GM23338 (cell line): ENCODE results near the gene SCAF8. TPM values are rescaled to one million over a fixed set of nuclear protein-coding genes. Genes with fewer than 3 reads are reported as not detected.

ENCODE experiments used
- ATAC-seq: fragments of 200-7000 bp; cut with Tn5 transposase; 3 replicates; pipeline ENCODE4 v1.9.1; 2020
- DNase-seq: peaks from one replicate; pipeline ENCODE4 v3.0.0-alpha.2; 2015; ENCODE audit warnings: low spot score
- H2AFZ ChIP-seq: fragments of 200-600 bp; sonication (generic); 2 replicates; pipeline ENCODE4 v1.8.0; 2016; ENCODE audit warnings: antibody characterized with exemption, mild to moderate bottlenecking, moderate library complexity
- H3F3A ChIP-seq: fragments of 200-600 bp; sonication (generic); replicated peaks from 2 replicates; pipeline ENCODE4 v1.8.0; 2017; ENCODE audit warnings: antibody characterized with exemption, mixed run types, low read depth
- H3K27ac ChIP-seq: fragments of 200-600 bp; sonication (generic); 2 replicates; pipeline ENCODE4 v1.6.1; 2016; ENCODE audit warnings: low read depth
- H3K27me3 ChIP-seq: fragments of 200-600 bp; sonication (generic); 2 replicates; pipeline ENCODE4 v1.8.0; 2016; ENCODE audit warnings: mild to moderate bottlenecking, mixed run types, moderate library complexity; ENCODE audit not compliant: insufficient read depth
- H3K36me3 ChIP-seq: fragments of 200-600 bp; sonication (generic); 2 replicates; pipeline ENCODE4 v1.8.0; 2016; ENCODE audit warnings: mild to moderate bottlenecking; ENCODE audit not compliant: insufficient read depth
- H3K4me1 ChIP-seq: fragments of 200-600 bp; sonication (generic); 2 replicates; pipeline ENCODE4 v1.8.0; 2016; ENCODE audit warnings: mild to moderate bottlenecking, moderate library complexity; ENCODE audit not compliant: insufficient read depth
- H3K4me2 ChIP-seq: fragments of 200-600 bp; sonication (generic); 2 replicates; pipeline ENCODE4 v1.7.1; 2017; ENCODE audit warnings: mixed run types
- H3K4me3 ChIP-seq: fragments of 200-600 bp; sonication (generic); 2 replicates; pipeline ENCODE4 v1.6.1; 2016; ENCODE audit warnings: mixed run types
- H3K79me2 ChIP-seq: fragments of 200-600 bp; sonication (generic); replicated peaks from 2 replicates; pipeline ENCODE4 v1.8.0; 2017; ENCODE audit warnings: mild to moderate bottlenecking; ENCODE audit not compliant: insufficient read depth
- H3K9me2 ChIP-seq: fragments of 200-600 bp; sonication (generic); 2 replicates; pipeline ENCODE4 v1.8.0; 2017; ENCODE audit not compliant: insufficient read depth
- H4K20me1 ChIP-seq: fragments of 200-600 bp; sonication (generic); replicated peaks from 2 replicates; pipeline ENCODE4 v1.8.0; 2017; ENCODE audit warnings: mild to moderate bottlenecking; ENCODE audit not compliant: insufficient read depth
- H3K27ac Mint-ChIP-seq: 2 replicates; pipeline ENCODE4 v1.8.0; 2020; ENCODE audit warnings: inconsistent platforms, mild to moderate bottlenecking, moderate library complexity, mixed read lengths
- H3K27me3 Mint-ChIP-seq: 3 replicates; pipeline ENCODE4 v1.8.0; 2022; ENCODE audit warnings: low read depth, mild to moderate bottlenecking, moderate library complexity, mixed read lengths, inconsistent platforms; ENCODE audit not compliant: insufficient read depth, poor library complexity
- H3K36me3 Mint-ChIP-seq: 3 replicates; pipeline ENCODE4 v1.8.0; 2021; ENCODE audit warnings: low read depth, mild to moderate bottlenecking, inconsistent platforms, moderate library complexity, mixed read lengths
- H3K4me1 Mint-ChIP-seq: 3 replicates; pipeline ENCODE4 v1.8.0; 2020; ENCODE audit warnings: mild to moderate bottlenecking, inconsistent platforms, mixed read lengths
- H3K4me3 Mint-ChIP-seq: 3 replicates; pipeline ENCODE4 v1.8.0; 2021; ENCODE audit warnings: moderate library complexity, mild to moderate bottlenecking, inconsistent platforms, mixed read lengths
- H3K9me3 Mint-ChIP-seq: 3 replicates; pipeline ENCODE4 v1.8.0; 2020; ENCODE audit warnings: moderate library complexity, mild to moderate bottlenecking, inconsistent platforms, mixed read lengths
- ZNF114 ChIP-seq: fragments of 250-450 bp; sonication (Bioruptor Pico); IDR thresholded peaks from 2 replicates; pipeline ENCODE4 v1.5.0; 2020; ENCODE audit warnings: mild to moderate bottlenecking, moderate library complexity
- ZNF331 ChIP-seq: fragments of 250-450 bp; sonication (Bioruptor Pico); IDR thresholded peaks from 2 replicates; pipeline ENCODE4 v1.5.0; 2020; ENCODE audit warnings: low read depth, mild to moderate bottlenecking, moderate library complexity
- polyA plus RNA-seq: library from polyadenylated mRNA; unstranded; fragments of >200 nt; fragmentation: Nextera tagmentation; extraction: Ambion mirVana; gene quantifications from 2 replicates; pipeline ENCODE4 v1.2.1, GENCODE V29; 2016
- total RNA-seq: library from RNA; depleted of rRNA; stranded (reverse); fragments of >200 nt; shearing (Covaris generic); gene quantifications from 2 replicates; pipeline ENCODE4 v1.2.3, GENCODE V29; 2014
- TF ChIP-seq, protein P1 (sequence below): IDR thresholded peaks from one replicate; pipeline ENCODE4 v1.6.1; 2018; ENCODE audit warnings: antibody characterized with exemption; ENCODE audit not compliant: unreplicated experiment
- TF ChIP-seq, protein P2 (sequence below), 2 experiments: fragments of 200-600 bp in 1 of 2; sonication (generic) in 1 of 2; conservative IDR thresholded peaks; 2 replicates each; pipeline versions ENCODE4 v1.5.1 to v1.6.1; 2016 to 2017; ENCODE audit warnings: antibody characterized with exemption in 2 of 2, low read depth in 2 of 2, mild to moderate bottlenecking in 2 of 2, moderate library complexity in 1 of 2
- TF ChIP-seq, protein P3 (sequence below): fragments of 250-450 bp; sonication (Bioruptor Pico); IDR thresholded peaks from 2 replicates; pipeline ENCODE4 v1.5.0; 2020; ENCODE audit warnings: mild to moderate bottlenecking, moderate library complexity

SCAF8 gene
- total and polyA plus RNA-seq, 2 experiments from 2014 or later: 13.8 to 37.9 TPM

DNA sequence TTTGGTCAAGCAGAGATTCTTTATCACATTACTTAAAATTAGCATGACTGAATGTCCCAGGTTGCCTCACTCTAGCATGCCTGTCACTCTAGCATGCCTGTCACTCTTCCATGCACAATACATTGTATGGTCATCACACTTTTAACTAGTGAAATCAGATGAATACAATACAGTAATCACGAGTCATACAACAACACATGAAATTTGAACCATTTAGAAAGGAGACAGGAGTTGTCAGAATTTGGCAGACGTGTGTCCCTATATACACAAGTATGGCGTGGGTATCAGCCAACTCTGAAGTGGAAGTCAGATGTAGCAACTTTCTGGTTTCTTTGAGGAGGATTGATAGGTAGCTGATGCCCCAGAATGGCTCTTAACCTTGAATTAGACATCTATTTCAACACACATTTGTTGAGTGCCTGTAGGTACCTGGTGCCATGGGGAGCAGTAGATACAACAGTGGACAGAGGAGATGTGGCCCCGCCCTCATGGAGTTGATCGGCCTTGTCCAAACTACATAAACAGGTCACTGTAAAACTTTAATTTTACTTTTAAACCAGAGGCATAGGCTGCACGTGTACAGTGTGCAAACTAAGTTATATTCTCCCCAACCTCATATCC is 145.8 kb downstream of the SCAF8 start:
- peaks cover 16% of the 10 kb centered on the region for H3K79me2 ChIP-seq
- H3K27ac Mint-ChIP-seq: peak overlapping the region; percentile 70
- H3K4me1 Mint-ChIP-seq: peaks cover 39% of the 10 kb centered on the region
- H3K4me2 ChIP-seq: 0 out of 2 replicates have a peak overlapping the region, but pooled peaks have one; percentile 33
- ATAC-seq: no peak; the same call in 2 of the 3 replicates
- no peak for DNase-seq
- 0 out of 2 replicates have a peak, but pooled peaks cover 2% of the 10 kb centered on the region for H3F3A ChIP-seq
- H3K27ac ChIP-seq: no peak overlapping the region
- no peaks in the 10 kb centered on the region for H3K9me2 ChIP-seq
- H2AFZ ChIP-seq: no peak overlapping the region
- no peaks in the 10 kb centered on the region for H3K27me3 ChIP-seq
- TF ChIP-seq, protein P1, sequence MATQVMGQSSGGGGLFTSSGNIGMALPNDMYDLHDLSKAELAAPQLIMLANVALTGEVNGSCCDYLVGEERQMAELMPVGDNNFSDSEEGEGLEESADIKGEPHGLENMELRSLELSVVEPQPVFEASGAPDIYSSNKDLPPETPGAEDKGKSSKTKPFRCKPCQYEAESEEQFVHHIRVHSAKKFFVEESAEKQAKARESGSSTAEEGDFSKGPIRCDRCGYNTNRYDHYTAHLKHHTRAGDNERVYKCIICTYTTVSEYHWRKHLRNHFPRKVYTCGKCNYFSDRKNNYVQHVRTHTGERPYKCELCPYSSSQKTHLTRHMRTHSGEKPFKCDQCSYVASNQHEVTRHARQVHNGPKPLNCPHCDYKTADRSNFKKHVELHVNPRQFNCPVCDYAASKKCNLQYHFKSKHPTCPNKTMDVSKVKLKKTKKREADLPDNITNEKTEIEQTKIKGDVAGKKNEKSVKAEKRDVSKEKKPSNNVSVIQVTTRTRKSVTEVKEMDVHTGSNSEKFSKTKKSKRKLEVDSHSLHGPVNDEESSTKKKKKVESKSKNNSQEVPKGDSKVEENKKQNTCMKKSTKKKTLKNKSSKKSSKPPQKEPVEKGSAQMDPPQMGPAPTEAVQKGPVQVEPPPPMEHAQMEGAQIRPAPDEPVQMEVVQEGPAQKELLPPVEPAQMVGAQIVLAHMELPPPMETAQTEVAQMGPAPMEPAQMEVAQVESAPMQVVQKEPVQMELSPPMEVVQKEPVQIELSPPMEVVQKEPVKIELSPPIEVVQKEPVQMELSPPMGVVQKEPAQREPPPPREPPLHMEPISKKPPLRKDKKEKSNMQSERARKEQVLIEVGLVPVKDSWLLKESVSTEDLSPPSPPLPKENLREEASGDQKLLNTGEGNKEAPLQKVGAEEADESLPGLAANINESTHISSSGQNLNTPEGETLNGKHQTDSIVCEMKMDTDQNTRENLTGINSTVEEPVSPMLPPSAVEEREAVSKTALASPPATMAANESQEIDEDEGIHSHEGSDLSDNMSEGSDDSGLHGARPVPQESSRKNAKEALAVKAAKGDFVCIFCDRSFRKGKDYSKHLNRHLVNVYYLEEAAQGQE: no peak
- TF ChIP-seq, protein P2, sequence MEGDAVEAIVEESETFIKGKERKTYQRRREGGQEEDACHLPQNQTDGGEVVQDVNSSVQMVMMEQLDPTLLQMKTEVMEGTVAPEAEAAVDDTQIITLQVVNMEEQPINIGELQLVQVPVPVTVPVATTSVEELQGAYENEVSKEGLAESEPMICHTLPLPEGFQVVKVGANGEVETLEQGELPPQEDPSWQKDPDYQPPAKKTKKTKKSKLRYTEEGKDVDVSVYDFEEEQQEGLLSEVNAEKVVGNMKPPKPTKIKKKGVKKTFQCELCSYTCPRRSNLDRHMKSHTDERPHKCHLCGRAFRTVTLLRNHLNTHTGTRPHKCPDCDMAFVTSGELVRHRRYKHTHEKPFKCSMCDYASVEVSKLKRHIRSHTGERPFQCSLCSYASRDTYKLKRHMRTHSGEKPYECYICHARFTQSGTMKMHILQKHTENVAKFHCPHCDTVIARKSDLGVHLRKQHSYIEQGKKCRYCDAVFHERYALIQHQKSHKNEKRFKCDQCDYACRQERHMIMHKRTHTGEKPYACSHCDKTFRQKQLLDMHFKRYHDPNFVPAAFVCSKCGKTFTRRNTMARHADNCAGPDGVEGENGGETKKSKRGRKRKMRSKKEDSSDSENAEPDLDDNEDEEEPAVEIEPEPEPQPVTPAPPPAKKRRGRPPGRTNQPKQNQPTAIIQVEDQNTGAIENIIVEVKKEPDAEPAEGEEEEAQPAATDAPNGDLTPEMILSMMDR (conservative IDR thresholded peaks at IDR 0.05; ENCODE audit: low read depth in 2 of 2): no peak
- no peak for TF ChIP-seq ZNF114 (CRISPR knock-in tag)
- TF ChIP-seq, protein P3, sequence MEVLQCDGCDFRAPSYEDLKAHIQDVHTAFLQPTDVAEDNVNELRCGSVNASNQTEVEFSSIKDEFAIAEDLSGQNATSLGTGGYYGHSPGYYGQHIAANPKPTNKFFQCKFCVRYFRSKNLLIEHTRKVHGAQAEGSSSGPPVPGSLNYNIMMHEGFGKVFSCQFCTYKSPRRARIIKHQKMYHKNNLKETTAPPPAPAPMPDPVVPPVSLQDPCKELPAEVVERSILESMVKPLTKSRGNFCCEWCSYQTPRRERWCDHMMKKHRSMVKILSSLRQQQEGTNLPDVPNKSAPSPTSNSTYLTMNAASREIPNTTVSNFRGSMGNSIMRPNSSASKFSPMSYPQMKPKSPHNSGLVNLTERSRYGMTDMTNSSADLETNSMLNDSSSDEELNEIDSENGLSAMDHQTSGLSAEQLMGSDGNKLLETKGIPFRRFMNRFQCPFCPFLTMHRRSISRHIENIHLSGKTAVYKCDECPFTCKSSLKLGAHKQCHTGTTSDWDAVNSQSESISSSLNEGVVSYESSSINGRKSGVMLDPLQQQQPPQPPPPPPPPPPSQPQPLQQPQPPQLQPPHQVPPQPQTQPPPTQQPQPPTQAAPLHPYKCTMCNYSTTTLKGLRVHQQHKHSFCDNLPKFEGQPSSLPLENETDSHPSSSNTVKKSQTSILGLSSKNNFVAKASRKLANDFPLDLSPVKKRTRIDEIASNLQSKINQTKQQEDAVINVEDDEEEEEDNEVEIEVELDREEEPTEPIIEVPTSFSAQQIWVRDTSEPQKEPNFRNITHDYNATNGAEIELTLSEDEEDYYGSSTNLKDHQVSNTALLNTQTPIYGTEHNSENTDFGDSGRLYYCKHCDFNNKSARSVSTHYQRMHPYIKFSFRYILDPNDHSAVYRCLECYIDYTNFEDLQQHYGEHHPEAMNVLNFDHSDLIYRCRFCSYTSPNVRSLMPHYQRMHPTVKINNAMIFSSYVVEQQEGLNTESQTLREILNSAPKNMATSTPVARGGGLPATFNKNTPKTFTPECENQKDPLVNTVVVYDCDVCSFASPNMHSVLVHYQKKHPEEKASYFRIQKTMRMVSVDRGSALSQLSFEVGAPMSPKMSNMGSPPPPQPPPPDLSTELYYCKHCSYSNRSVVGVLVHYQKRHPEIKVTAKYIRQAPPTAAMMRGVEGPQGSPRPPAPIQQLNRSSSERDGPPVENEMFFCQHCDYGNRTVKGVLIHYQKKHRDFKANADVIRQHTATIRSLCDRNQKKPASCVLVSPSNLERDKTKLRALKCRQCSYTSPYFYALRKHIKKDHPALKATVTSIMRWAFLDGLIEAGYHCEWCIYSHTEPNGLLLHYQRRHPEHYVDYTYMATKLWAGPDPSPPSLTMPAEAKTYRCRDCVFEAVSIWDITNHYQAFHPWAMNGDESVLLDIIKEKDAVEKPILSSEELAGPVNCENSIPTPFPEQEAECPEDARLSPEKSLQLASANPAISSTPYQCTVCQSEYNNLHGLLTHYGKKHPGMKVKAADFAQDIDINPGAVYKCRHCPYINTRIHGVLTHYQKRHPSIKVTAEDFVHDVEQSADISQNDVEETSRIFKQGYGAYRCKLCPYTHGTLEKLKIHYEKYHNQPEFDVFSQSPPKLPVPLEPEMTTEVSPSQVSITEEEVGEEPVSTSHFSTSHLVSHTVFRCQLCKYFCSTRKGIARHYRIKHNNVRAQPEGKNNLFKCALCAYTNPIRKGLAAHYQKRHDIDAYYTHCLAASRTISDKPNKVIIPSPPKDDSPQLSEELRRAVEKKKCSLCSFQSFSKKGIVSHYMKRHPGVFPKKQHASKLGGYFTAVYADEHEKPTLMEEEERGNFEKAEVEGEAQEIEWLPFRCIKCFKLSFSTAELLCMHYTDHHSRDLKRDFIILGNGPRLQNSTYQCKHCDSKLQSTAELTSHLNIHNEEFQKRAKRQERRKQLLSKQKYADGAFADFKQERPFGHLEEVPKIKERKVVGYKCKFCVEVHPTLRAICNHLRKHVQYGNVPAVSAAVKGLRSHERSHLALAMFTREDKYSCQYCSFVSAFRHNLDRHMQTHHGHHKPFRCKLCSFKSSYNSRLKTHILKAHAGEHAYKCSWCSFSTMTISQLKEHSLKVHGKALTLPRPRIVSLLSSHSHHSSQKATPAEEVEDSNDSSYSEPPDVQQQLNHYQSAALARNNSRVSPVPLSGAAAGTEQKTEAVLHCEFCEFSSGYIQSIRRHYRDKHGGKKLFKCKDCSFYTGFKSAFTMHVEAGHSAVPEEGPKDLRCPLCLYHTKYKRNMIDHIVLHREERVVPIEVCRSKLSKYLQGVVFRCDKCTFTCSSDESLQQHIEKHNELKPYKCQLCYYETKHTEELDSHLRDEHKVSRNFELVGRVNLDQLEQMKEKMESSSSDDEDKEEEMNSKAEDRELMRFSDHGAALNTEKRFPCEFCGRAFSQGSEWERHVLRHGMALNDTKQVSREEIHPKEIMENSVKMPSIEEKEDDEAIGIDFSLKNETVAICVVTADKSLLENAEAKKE: no peak
- no peak for TF ChIP-seq ZNF331 (CRISPR knock-in tag)
- H3K36me3 Mint-ChIP-seq: peaks cover 5% of the 10 kb centered on the region; the same call in 1 of the 3 replicates
- no peaks in the 10 kb centered on the region for H3K9me3 Mint-ChIP-seq
- no peaks in the 10 kb centered on the region; the same call in 1 of the 2 replicates for H3K36me3 ChIP-seq
- H4K20me1 ChIP-seq: no peaks in the 10 kb centered on the region
- no peak overlapping the region for H3K4me3 ChIP-seq
- H3K4me3 Mint-ChIP-seq: no peak overlapping the region
- peaks cover 3% of the 10 kb centered on the region for H3K27me3 Mint-ChIP-seq
- H3K4me1 ChIP-seq: peaks cover 47% of the 10 kb centered on the region
